ENCODE results near the gene RNF4.

RNF4 gene

DNA sequence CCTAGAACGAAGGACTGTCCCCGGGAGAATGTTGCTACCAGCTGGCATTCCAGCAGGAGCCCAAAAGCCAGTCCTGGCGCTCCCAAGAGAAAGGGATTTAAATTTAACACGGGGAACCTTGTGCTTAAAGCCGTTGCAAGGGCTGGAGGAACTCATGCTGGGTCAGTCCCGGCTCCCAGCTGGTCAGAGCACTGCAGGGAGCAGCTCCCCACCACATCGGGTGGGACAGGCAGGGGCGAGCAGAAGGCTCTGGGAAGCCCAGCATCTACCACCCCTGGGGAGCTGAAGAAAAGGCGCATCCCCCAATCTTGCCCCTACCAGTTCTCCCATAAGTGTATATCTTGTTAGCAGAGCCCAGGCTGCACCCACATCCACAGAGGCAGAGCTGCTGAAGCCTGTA, 34.5 kb upstream of the RNF4 start:
- DNase-seq = no peak
- Histone ChIP-seq H2AFZ (ENCODE audit: low read length) (no peak overlapping the region), H3K4me1 (ENCODE audit: low read length) (no peaks in the 10 kb centered on the region), H3K9me3 (replicated peaks; ENCODE audit: insufficient read depth, low read length) (no peaks in the 10 kb centered on the region), H3K27me3 (replicated peaks; ENCODE audit: insufficient read depth, low read length) (peaks cover 6% of the 10 kb centered on the region; the same call in 1 of the 2 replicates), H4K20me1 (ENCODE audit: insufficient read depth, low read length) (no peaks in the 10 kb centered on the region), H3K4me3 (ENCODE audit: low read length) (no peak overlapping the region), H3F3A (ENCODE audit: insufficient read depth, low read length) (no peaks in the 10 kb centered on the region), H3K9ac (ENCODE audit: low read length) (no peak overlapping the region), H3K79me2 (ENCODE audit: low read length) (no peaks in the 10 kb centered on the region), H3K36me3 (replicated peaks; ENCODE audit: insufficient read depth, low read length) (no peaks in the 10 kb centered on the region), H3K27ac (ENCODE audit: low read length) (no peak overlapping the region), H3K4me2 (ENCODE audit: low read depth, low read length) (no peak overlapping the region), H3K9me2 (replicated peaks; ENCODE audit: insufficient read depth, low read length) (no peaks in the 10 kb centered on the region)
- TF ChIP-seq, protein P1, sequence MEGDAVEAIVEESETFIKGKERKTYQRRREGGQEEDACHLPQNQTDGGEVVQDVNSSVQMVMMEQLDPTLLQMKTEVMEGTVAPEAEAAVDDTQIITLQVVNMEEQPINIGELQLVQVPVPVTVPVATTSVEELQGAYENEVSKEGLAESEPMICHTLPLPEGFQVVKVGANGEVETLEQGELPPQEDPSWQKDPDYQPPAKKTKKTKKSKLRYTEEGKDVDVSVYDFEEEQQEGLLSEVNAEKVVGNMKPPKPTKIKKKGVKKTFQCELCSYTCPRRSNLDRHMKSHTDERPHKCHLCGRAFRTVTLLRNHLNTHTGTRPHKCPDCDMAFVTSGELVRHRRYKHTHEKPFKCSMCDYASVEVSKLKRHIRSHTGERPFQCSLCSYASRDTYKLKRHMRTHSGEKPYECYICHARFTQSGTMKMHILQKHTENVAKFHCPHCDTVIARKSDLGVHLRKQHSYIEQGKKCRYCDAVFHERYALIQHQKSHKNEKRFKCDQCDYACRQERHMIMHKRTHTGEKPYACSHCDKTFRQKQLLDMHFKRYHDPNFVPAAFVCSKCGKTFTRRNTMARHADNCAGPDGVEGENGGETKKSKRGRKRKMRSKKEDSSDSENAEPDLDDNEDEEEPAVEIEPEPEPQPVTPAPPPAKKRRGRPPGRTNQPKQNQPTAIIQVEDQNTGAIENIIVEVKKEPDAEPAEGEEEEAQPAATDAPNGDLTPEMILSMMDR (IDR thresholded peaks at IDR 0.05; ENCODE audit: low read length) = no peak
- no peak for TF ChIP-seq EZH2phosphoT487 (IDR thresholded peaks at IDR 0.05; ENCODE audit: low read length)
- TF ChIP-seq EZH2 (optimal IDR thresholded peaks at IDR 0.05; ENCODE audit: low read depth, low read length) = no peak

GRCh38 chr4:2436301-2436700, 32.6 kb upstream of the RNF4 start:
- Histone ChIP-seq H3K27me3 (replicated peaks; ENCODE audit: insufficient read depth, low read length) (peaks cover 6% of the 10 kb centered on the region; the same call in 1 of the 2 replicates), H3K9me2 (replicated peaks; ENCODE audit: insufficient read depth, low read length) (no peaks in the 10 kb centered on the region), H3K4me3 (ENCODE audit: low read length) (no peak overlapping the region), H3K36me3 (replicated peaks; ENCODE audit: insufficient read depth, low read length) (no peaks in the 10 kb centered on the region), H3K9me3 (replicated peaks; ENCODE audit: insufficient read depth, low read length) (no peaks in the 10 kb centered on the region), H2AFZ (ENCODE audit: low read length) (no peak overlapping the region), H3K4me2 (ENCODE audit: low read depth, low read length) (no peak overlapping the region), H3K4me1 (ENCODE audit: low read length) (peaks cover under 1% of the 10 kb centered on the region), H3K27ac (ENCODE audit: low read length) (no peak overlapping the region), H3K79me2 (ENCODE audit: low read length) (no peaks in the 10 kb centered on the region), H3F3A (ENCODE audit: insufficient read depth, low read length) (no peaks in the 10 kb centered on the region), H3K9ac (ENCODE audit: low read length) (no peak overlapping the region), H4K20me1 (ENCODE audit: insufficient read depth, low read length) (no peaks in the 10 kb centered on the region)
- no peak for DNase-seq
- TF ChIP-seq, protein P1 (IDR thresholded peaks at IDR 0.05; ENCODE audit: low read length) = no peak
- no peak for TF ChIP-seq EZH2 (optimal IDR thresholded peaks at IDR 0.05; ENCODE audit: low read depth, low read length)

DNA sequence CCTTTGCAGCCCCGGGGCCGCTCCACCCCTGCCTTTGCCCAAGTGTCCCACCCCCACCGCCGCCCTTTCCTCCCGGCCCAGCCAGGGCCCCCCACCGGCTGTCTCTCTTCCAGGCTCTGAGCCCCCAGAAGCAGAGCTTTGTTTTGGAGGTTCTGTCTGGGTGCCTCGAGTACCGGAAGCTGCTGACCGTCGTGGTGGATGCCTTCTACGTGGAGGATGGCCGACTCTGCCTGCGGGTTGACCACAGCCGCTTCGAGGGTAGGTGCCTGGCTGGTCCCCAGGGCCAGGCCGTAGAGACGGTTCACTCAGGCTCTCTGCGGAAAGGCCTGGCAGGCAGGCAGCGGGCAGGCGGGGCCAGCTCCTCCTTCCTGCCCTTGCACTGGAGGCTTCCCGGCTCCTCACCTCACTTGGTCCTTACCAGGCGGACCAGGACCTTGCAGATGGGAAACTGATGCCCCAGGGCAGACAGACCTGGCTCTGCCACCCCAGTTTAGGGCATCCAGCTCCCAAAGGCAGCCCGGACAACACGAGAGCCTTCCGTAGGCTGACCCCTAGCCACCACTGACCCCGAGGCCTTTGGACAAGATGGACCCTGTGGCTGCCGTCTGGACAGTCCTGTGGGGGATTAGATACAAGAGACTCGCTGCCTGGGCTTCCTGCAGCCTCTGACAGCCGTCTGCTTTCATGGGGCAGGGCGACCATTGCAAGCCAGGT, 32.0 kb upstream of the RNF4 start:
- Histone ChIP-seq H3K9me2 (replicated peaks; ENCODE audit: insufficient read depth, low read length) (no peaks in the 10 kb centered on the region), H3K27me3 (replicated peaks; ENCODE audit: insufficient read depth, low read length) (peaks cover 6% of the 10 kb centered on the region; the same call in 1 of the 2 replicates), H3K9ac (ENCODE audit: low read length) (no peak overlapping the region), H3K27ac (ENCODE audit: low read length) (no peak overlapping the region), H3F3A (ENCODE audit: insufficient read depth, low read length) (no peaks in the 10 kb centered on the region), H3K4me3 (ENCODE audit: low read length) (no peak overlapping the region), H3K36me3 (replicated peaks; ENCODE audit: insufficient read depth, low read length) (no peaks in the 10 kb centered on the region), H3K4me1 (ENCODE audit: low read length) (peaks cover 4% of the 10 kb centered on the region), H3K4me2 (ENCODE audit: low read depth, low read length) (no peak overlapping the region), H2AFZ (ENCODE audit: low read length) (no peak overlapping the region), H3K9me3 (replicated peaks; ENCODE audit: insufficient read depth, low read length) (no peaks in the 10 kb centered on the region), H4K20me1 (ENCODE audit: insufficient read depth, low read length) (no peaks in the 10 kb centered on the region), H3K79me2 (ENCODE audit: low read length) (no peaks in the 10 kb centered on the region)
- no peak for DNase-seq
- TF ChIP-seq EZH2phosphoT487 (IDR thresholded peaks at IDR 0.05; ENCODE audit: low read length) (no peak), EZH2 (optimal IDR thresholded peaks at IDR 0.05; ENCODE audit: low read depth, low read length) (no peak)
- TF ChIP-seq, protein P1 (IDR thresholded peaks at IDR 0.05; ENCODE audit: low read length) = no peak
